Activated T-cell treated with anti-CD3 and anti-CD28 coated beads for 4 hours (primary cell): ENCODE data around the gene DRAP1.
"Not testable (repeated sequence)": the region's sequence is repeated elsewhere in the genome, so short reads cannot be mapped to it uniquely, and the experiment has no call there.

Source experiments
- DNase-seq: peaks from one replicate; pipeline ENCODE4 v3.0.0-alpha.2; 2020

Gene DRAP1

GRCh38 chr11:65886826-65887722 is 32.2 kb upstream of the DRAP1 start:
- no peak for DNase-seq

- DNase-seq, result no peak
These were observed 31.5 kb upstream of the DRAP1 start for GRCh38 chr11:65887723-65888162.

DNA sequence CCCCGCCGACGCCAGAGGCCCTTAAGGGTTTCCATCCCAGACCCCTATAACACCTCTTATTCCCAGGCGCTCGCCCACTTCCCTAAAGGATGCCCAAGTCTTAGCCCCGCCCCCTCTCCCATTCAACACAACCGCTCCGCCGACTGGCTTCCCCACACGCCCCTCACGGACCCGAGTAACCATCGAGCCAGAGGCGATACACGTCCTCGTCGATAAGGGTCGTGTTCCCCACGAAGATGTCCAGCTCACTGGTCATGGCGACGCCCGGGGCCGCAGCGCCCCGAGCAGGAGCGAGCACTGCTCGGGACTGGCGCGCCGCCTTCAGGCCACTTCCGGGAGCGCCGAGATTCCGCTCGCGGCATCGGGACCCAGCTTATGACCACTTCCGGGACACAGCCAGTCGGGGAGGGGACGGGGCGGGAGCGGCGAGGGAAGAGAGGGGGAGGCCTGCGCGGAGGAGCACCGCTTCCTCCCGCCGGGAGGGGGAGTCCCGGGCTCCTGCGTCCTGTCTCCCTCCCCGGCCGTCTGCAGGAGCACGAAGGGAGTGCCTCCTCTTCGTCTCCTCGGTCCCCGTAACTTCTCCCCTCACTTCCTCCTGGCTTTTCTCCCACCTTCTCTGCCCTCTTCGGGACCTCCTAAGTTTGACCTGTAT is 30.9 kb upstream of the DRAP1 start, which contains the start of gene FIBP:
Gene FIBP (minus strand): TSS at position 309 of the 652 bp plus-strand sequence. CDS start 53 bp downstream, at position 256.
- DNase-seq, result peak; percentile 89

DNA sequence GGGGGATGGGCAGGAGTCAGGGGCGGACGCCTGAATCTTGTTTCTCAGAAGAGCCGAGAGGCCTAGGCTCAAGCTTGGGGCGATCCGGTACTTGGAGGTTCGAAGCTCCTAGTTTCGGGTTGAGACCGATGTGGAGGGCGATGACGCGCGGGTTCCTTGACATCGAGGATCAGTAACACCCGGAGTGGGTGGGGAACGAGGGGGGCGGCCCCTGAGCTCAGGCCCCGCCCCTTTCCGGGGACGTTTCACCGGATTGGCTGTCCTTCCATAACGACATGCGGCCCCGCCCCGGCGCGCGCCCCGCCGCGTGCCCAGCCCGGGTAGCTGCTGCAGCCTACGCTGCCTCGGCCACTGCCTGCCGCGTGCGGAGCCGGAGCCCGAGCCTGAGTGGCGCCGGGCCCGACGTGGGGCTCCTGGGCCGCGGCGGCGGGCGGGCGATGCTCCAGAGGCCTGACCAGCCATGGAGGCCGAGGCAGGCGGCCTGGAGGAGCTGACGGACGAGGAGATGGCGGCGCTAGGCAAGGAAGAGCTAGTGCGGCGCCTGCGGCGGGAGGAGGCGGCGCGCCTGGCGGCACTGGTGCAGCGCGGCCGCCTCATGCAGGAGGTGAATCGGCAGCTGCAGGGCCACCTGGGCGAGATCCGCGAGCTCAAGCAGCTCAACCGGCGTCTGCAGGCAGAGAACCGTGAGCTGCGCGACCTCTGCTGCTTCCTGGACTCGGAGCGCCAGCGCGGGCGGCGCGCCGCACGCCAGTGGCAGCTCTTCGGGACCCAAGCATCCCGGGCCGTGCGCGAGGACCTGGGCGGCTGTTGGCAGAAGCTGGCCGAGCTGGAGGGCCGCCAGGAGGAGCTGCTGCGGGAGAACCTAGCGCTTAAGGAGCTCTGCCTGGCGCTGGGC is 28.7 kb upstream of the DRAP1 start, which contains the start of gene CCDC85B:
Gene CCDC85B (plus strand): TSS at position 350 of the 895 bp plus-strand sequence. CDS start 111 bp downstream, at position 461.
- DNase-seq, result peak; percentile 99

DNA sequence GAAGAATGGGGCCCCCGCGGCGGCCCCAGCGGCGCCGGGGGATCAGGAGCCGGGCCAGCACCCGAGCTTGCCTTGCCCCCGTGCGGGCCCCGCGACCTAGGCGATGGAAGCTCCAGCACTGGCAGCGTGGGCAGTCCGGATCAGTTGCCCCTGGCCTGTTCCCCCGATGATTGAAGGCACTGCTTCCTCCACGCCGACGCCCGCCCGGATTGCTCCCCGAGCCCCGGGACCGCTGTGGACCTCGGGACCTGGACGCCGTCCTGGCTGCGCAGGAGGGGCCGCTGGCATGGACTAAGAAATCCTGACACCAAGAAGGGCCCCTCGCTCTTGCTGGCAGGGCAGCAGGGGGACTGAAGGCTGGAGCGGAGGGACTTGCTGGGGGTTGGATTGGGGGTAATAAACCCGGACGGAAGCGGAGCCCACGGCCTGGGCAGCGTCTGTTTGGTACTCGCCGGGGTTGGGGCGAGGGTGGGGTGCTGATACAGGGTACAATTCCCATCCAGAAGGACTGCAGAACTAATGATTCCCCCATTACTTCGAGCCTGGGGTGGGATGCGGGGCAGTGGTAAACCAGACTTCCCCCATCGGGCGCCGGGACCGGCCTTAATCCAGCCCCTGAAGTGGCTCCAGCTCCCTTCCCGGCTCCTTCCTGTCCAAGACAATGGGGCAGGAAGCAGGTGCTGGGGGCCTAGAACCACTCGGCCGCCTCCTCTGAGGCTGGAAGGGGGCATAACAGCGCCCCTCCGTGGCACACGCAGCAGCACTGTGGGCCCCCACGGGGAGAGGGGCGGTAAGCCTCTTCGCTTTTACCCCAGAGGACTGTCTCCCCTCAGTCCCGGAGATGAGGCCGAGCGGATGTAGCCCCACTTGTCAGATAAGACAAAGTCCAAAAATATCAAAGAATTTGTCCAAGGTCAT is 27.7 kb upstream of the DRAP1 start:
- DNase-seq, result no peak

DNA sequence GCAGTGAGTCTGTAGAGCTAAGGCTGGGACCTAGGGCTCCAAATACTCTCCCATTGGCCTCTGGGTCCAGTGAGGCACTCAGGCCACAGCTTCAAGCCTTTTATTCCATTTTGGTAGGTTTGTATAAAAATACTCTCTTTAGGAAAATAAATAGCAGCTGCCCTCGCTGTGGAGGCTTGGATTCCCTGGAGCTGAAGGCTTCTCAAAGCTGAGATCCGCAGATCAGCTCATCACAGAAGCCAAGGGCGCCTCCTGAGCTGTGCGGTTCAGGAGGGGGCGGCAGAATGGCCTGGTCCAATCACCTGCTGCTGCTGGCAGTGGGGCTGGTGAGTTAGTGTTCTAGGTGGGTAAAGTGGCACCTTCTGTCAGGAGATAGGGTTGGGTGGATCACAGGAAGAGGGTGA is 27.1 kb upstream of the DRAP1 start:
- DNase-seq, result not testable (repeated sequence)

DNA sequence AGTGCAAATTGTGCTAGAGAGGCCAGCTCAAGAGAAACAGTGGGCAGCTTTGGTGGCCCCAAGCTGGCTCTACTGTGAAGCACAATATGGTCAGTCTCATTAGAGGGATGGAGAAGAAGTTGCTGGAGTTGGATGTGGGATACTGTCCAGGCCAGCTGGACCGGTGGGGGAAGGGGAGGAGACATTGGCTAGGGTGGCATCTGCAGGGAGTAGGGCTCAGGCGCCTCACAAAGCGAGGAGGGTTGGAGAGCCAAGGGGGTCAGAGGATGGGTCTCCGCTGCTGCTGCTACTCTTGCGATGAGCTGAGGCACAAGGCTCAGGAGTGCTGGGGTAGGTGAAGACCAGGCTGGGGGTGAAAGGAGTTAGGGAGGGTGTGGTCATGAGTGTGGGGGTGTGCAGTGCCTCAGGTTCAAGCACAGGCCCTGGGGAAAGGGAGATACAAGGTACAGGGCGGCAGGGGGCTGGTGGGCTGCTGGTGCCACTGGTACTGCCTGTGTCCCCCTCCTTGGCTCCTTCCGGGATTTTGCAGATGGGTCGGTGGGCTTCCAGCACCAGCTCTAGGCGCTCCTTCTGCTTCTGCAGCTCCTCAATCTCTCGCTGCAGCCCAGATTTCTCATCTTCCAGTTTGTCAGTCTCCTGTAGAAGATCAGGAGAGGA is 26.4 kb upstream of the DRAP1 start:
- DNase-seq, result no peak

DNA sequence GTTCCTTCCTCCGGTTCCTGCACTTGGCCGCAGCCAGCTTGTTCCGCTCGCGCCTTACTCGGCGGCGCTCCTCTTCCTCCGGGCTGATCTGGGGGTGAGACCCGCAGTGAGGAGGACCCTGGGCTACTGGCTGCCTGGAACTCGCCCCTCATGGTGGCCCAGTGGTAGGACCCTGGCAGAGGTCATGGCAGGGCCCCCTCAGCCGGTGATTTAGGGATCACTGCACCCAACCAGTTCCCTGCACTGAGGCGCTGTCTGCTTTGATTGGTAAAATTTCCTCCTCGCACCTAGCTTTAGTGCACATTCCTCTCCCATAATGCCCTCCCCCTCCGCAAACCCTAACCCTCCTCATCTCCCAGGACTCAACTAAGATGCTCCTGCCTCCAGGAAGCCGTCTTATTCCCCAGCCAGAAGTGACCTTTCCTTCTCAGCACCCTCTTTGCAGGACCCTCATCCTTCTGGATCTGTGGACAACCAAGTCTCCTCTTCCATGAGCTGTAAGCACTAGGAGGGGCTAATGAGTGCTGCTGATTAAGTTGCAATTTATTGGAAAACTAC is 25.1 kb upstream of the DRAP1 start:
- DNase-seq, result no peak

GRCh38 chr11:65895482-65895981 is 23.7 kb upstream of the DRAP1 start:
- DNase-seq, result no peak

DNA sequence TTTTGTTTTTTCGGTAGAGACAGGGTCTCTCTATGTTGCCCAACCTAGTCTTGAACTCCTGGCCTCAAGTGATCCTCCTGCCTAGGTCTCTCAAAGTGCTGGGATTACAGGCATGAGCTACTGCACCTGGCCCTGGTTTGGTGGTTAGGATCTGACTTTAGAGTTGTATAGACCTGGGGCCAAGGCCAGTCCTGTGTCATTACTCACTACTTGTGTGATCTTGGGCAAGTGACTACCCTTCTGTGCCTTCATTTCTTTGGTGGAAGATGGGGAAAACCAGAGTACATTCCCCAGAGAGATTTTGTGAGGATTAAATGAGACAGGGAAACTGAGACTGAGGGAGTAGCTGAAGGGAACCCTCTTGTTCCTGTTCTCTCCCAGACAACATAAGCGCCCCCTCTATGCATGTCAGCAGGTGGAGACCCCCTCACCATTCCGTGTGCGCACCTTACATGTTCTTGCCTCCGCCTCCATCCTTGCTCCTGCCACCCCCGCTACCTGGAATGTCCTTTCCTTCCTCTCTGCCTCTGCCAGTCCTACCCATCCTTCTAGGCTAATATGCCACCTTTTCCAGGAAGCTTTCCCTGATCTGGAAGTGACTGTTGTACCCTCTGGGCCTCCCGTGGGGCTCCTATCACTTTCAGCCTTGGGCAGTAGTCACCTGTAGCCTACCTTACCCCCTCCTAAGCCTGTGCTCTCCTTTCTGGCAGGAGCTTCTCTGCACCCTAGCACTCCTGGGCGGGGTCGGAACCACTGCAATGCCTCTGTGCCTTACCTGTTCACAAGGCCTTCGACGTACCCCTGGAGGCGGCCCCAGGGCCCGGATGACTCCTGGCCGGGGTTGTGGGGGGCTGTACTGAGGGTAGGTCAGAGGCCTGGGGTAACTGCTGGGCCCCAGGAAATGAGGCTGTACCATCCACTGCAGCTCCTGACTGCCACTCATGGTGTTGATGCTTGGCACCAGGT is 22.9 kb upstream of the DRAP1 start:
- no peak for DNase-seq

DNA sequence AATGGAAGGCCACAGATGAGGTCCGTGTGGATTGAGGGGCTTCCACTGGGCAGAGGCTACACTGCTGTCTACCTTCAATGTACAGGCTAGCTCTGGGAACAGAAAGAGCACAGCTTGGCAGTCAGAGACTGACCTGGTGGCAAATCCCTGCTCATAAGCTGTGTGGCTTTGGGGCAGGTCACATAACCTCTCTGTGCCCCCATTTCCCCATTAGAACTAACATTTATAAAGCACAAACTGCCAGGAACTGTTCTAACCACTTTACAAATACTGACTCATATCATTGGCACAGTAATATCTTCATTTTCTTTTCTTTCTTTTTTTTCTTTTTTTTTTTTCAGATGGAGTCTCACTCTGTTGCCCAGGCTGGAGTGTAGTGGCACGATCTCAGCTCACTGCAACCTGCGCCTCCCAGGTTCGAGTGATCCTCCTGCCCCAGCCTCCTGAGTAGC is 22.2 kb upstream of the DRAP1 start:
- no peak for DNase-seq

- no peak for DNase-seq
These were observed 20.4 kb upstream of the DRAP1 start for GRCh38 chr11:65898656-65899355.

DNA sequence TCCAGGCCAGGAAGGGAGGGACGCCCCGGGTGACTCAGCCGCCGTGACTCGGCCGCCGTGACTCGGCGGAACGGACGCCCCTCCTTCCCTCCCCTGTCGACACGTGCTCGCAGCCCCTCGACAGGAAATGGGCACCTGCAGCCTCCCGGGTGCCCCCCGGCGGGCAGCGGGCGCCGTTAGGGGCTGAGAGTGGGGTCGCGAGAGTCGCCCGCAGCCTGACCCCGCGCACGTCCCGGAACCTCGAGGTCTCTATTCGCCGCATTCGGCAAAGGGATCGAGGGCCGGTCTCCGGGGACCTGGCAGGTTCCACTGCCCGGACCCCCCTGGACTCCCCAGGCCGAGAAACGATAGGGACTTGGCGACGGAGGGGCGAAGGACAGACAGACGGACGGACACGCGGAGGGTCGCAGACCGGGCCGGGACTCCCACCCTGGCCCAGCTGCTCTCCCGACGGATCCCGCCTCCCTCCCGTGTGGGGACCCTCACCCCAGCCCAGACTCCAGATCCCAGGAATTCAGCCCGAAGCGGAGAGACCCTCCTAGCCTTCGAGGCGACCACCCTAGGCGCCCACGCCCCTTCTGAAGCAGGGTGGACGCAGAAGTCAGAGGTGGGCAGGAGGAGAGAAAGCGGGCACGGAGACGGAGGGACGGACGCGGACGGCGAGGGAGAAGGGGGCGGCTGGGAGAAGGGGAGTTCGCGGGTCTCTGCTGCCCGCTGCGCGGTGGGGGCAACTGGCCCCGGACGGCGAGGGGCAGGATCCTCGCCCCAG is 19.7 kb upstream of the DRAP1 start:
- peak; percentile 65 for DNase-seq

DNA sequence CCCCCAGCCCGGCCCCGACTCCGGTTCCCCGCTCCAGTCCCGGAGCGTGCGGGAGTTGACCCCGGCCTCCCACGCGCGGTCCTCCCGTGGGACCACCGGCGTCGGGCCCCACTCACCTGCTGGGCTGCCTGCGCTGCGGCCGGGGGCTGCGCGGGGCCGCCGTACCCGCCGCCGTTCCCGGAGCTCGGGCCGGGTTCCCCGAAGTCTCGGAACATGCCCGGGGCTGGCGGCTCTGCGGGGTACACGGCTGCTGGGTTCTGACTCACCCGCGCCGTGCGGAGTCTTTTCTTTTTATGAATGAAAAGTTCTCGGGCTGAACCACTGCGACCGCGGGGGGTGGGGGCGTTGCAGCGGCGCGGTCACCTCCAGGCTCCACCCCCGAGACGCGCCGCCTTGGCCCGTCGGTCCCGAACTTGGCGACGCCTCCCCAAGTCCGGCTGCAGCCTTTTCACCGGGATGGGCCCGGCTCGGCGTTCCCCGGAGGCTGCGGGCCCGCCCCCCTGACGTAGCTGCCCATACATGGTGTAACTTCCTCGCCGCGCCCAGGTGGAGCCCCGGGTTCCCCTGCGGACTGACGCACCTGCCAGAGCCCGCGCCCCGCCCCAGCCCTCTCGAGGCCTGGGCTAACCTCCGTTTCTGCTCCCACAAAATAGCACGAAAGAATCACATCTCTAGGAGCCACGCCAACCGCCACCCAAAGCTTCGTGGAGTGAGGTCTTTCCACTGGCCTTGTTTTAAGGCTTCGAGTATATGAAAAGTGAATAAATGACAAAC is 18.9 kb upstream of the DRAP1 start, which contains the start of gene FOSL1:
Gene FOSL1 (minus strand): TSS at position 264 of the 774 bp plus-strand sequence. CDS start 49 bp downstream, at position 215.
- DNase-seq, result peak; percentile 89

- no peak for DNase-seq
These were observed 18.4 kb upstream of the DRAP1 start for GRCh38 chr11:65900899-65901180.

GRCh38 chr11:65903068-65903481 is 16.2 kb upstream of the DRAP1 start:
- DNase-seq, result no peak

DNA sequence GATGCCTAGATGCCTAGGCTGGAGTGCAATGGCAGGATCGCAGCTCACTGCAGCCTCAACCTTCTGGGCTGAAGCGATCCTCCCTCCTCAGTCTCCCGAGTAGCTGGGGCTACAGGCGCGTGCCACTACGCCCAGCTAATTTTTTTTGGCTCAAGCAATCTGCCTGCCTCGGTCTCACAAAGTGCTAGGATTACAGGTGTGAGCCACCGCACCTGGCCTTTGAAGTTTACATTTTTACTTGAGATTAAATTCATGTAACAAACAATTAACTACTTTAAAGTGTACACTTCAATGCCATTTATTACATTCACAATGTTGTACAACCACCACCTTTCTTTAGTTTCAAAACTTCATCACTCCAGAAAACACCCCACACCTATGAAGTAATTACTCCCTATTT is 15.5 kb upstream of the DRAP1 start:
- no peak for DNase-seq
